CD14-positive monocyte (primary cell): ENCODE measurements around the gene LRRTM4. TPM values are rescaled to one million over a fixed set of nuclear protein-coding genes. Genes with fewer than 3 reads are reported as not detected.

ENCODE experiments used
- DNase-seq, 3 donors: peaks; one replicate each; pipeline ENCODE4 v3.0.0-alpha.2; 2011 to 2022
- H2AFZ ChIP-seq: 2 replicates; pipeline ENCODE4 v1.6.0; 2012; ENCODE audit warnings: mild to moderate bottlenecking, low read depth, low read length, inconsistent platforms; ENCODE audit not compliant: insufficient read depth, poor library complexity, severe bottlenecking
- H3K27ac ChIP-seq, 2 donors: 1 replicate in 1 of 2; 2 replicates in 1 of 2; pipeline ENCODE4 v1.5.1; 2012 to 2013; ENCODE audit warnings: low read length in 2 of 2, control low read depth in 1 of 2, inconsistent platforms in 1 of 2, low read depth in 1 of 2, mild to moderate bottlenecking in 1 of 2
- H3K27me3 ChIP-seq, 2 donors: one replicate each; pipeline versions ENCODE4 v1.6.0 to v1.6.1; 2011 to 2013; ENCODE audit warnings: low read length in 2 of 2; ENCODE audit not compliant: control insufficient read depth in 2 of 2, insufficient read depth in 2 of 2
- H3K36me3 ChIP-seq, 2 donors: replicated peaks in 1 of 2; 1 replicate in 1 of 2; 2 replicates in 1 of 2; pipeline versions ENCODE4 v1.5.1 to v1.6.1; 2012 to 2013; ENCODE audit warnings: low read length in 2 of 2, control low read depth in 1 of 2, inconsistent platforms in 1 of 2, mild to moderate bottlenecking in 1 of 2; ENCODE audit not compliant: insufficient read depth in 2 of 2, control insufficient read depth in 1 of 2
- H3K4me1 ChIP-seq, 2 donors: 1 replicate in 1 of 2; 2 replicates in 1 of 2; pipeline versions ENCODE4 v1.5.1 to v1.6.1; 2012 to 2013; ENCODE audit warnings: low read length in 2 of 2, control low read depth in 1 of 2, inconsistent platforms in 1 of 2, mild to moderate bottlenecking in 1 of 2, moderate library complexity in 1 of 2; ENCODE audit not compliant: insufficient read depth in 2 of 2, control insufficient read depth in 1 of 2
- H3K4me2 ChIP-seq: replicated peaks from 2 replicates; pipeline ENCODE3; 2012; ENCODE audit warnings: low read length, moderate library complexity, mild to moderate bottlenecking; ENCODE audit not compliant: poor library complexity, severe bottlenecking; ENCODE audit errors: extremely low read depth
- H3K4me3 ChIP-seq, 3 experiments: fragments of 200-600 bp in 1 of 3; sonication (generic) in 1 of 3; replicated peaks in 1 of 3; 1 replicate in 2 of 3; 2 replicates in 1 of 3; pipeline ENCODE4 v1.5.1; 2011 to 2013; ENCODE audit warnings: low read length in 3 of 3, mild to moderate bottlenecking in 3 of 3, control low read depth in 2 of 3, low read depth in 2 of 3, inconsistent platforms in 1 of 3, moderate library complexity in 1 of 3
- H3K79me2 ChIP-seq: 2 replicates; pipeline ENCODE4 v1.6.0; 2012; ENCODE audit warnings: mild to moderate bottlenecking, control low read depth, inconsistent platforms, low read length, moderate library complexity; ENCODE audit not compliant: insufficient read depth
- H3K9ac ChIP-seq: 2 replicates; pipeline ENCODE4 v1.6.0; 2017; ENCODE audit warnings: low read length, mild to moderate bottlenecking; ENCODE audit not compliant: insufficient read depth, poor library complexity, severe bottlenecking
- H3K9me3 ChIP-seq, 2 donors: replicated peaks in 1 of 2; 1 replicate in 1 of 2; 2 replicates in 1 of 2; pipeline versions ENCODE4 v1.5.1 to v1.6.1; 2012 to 2013; ENCODE audit warnings: low read length in 2 of 2, control low read depth in 1 of 2; ENCODE audit not compliant: control insufficient read depth in 1 of 2, insufficient read depth in 1 of 2
- H4K20me1 ChIP-seq: 2 replicates; pipeline ENCODE4 v1.6.0; 2012; ENCODE audit warnings: mild to moderate bottlenecking, low read length, control low read depth, moderate library complexity; ENCODE audit not compliant: insufficient read depth
- H3K27ac Mint-ChIP-seq, 7 donors: one replicate each; pipeline ENCODE4 v1.8.0; 2020; ENCODE audit warnings: mild to moderate bottlenecking in 7 of 7, mixed read lengths in 7 of 7, moderate library complexity in 6 of 7, inconsistent platforms in 2 of 7
- H3K27me3 Mint-ChIP-seq, 3 donors: one replicate each; pipeline ENCODE4 v1.8.0; 2021 to 2022; ENCODE audit warnings: low read depth in 3 of 3, mild to moderate bottlenecking in 3 of 3, mixed read lengths in 3 of 3, moderate library complexity in 3 of 3, inconsistent platforms in 1 of 3
- H3K36me3 Mint-ChIP-seq, 2 donors: one replicate each; pipeline ENCODE4 v1.8.0; 2020; ENCODE audit warnings: mixed read lengths in 2 of 2, inconsistent platforms in 1 of 2, mild to moderate bottlenecking in 1 of 2
- H3K4me1 Mint-ChIP-seq: one replicate; pipeline ENCODE4 v1.8.0; 2020; ENCODE audit warnings: mild to moderate bottlenecking, mixed read lengths
- H3K4me3 Mint-ChIP-seq, 2 donors: one replicate each; pipeline ENCODE4 v1.8.0; 2020; ENCODE audit warnings: mild to moderate bottlenecking in 2 of 2, mixed read lengths in 2 of 2, moderate library complexity in 1 of 2
- H3K9me3 Mint-ChIP-seq, 7 donors: one replicate each; pipeline ENCODE4 v1.8.0; 2020 to 2022; ENCODE audit warnings: mixed read lengths in 7 of 7, mild to moderate bottlenecking in 6 of 7, moderate library complexity in 6 of 7, inconsistent platforms in 2 of 7
- CTCF ChIP-seq: fragments of 200-600 bp; IDR thresholded peaks from one replicate; pipeline ENCODE4 v1.8.0; 2022; ENCODE audit warnings: antibody characterized with exemption, mild to moderate bottlenecking
- WGBS: methylation state at CpG from one replicate; pipeline ENCODE4 v1.1.5; 2013; ENCODE audit warnings: missing lambda C conversion rate; ENCODE audit not compliant: insufficient coverage; 5-methylcytosine and 5-hydroxymethylcytosine counted together
- intact Hi-C, 2 donors: fragments of 100-400 bp; cut with micrococcal nuclease; formaldehyde crosslinking; loops; one replicate each; pipeline versions ENCODE4 v1.15.0 to v1.15.1; 2023
- polyA plus RNA-seq, 3 donors: library from polyadenylated mRNA; depleted of rRNA in 1 of 3; unstranded in 2 of 3; stranded (reverse) in 1 of 3; fragments of 300-500 nt in 2 of 3; fragments of >200 nt in 1 of 3; fragmentation: Illumina TruSeq in 2 of 3; gene quantifications; 1 replicate in 2 of 3; 2 replicates in 1 of 3; pipeline ENCODE4 v1.2.3, GENCODE V29; 2012 to 2021

The LRRTM4 gene
- polyA plus RNA-seq, 3 donors: not detected

GRCh38 chr2:77421971-77422370 is 100.2 kb downstream of the LRRTM4 start:
- H3K9me3 Mint-ChIP-seq: peaks cover 0 to 10% (median 2%) of the 10 kb centered on the region in 7 donors

GRCh38 chr2:77418537-77418936 is 103.6 kb downstream of the LRRTM4 start:
- Histone ChIP-seq H2AFZ (no peak overlapping the region), H3K27me3 (no peaks in the 10 kb centered on the region), H3K79me2 (no peaks in the 10 kb centered on the region), H3K9me3 (no peaks in the 10 kb centered on the region), H3K27ac (no peak overlapping the region), H3K4me2 (no peak overlapping the region), H3K9ac (no peak overlapping the region), H3K4me1 (no peaks in the 10 kb centered on the region), H3K36me3 (no peaks in the 10 kb centered on the region), H4K20me1 (no peaks in the 10 kb centered on the region), H3K4me3 (no peak overlapping the region)
- 58% methylated on average over 1 of the region's 1 CpG for WGBS
- no peaks in the 10 kb centered on the region for H3K36me3 Mint-ChIP-seq
- H3K27me3 Mint-ChIP-seq: no peaks in the 10 kb centered on the region
- no peak overlapping the region for H3K4me3 Mint-ChIP-seq
- DNase-seq: no peak
- no peak overlapping the region for H3K27ac Mint-ChIP-seq
- no peaks in the 10 kb centered on the region for H3K4me1 Mint-ChIP-seq
- no peak for TF ChIP-seq CTCF
- intact Hi-C loops: no loop called here
- H3K9me3 Mint-ChIP-seq: peaks cover 0 to 10% (median 1%) of the 10 kb centered on the region in 7 donors

More at GRCh38 chr2:77421971-77422370, 100.2 kb downstream of the LRRTM4 start:
- Mint-ChIP-seq H3K27ac (no peak overlapping the region), H3K4me1 (no peaks in the 10 kb centered on the region), H3K36me3 (no peaks in the 10 kb centered on the region), H3K4me3 (no peak overlapping the region), H3K27me3 (no peaks in the 10 kb centered on the region)
- Histone ChIP-seq H3K9ac (no peak overlapping the region), H3K27me3 (no peaks in the 10 kb centered on the region), H2AFZ (no peak overlapping the region), H3K4me3 (no peak overlapping the region), H3K27ac (no peak overlapping the region), H3K4me1 (no peaks in the 10 kb centered on the region), H4K20me1 (no peaks in the 10 kb centered on the region), H3K9me3 (no peaks in the 10 kb centered on the region), H3K79me2 (no peaks in the 10 kb centered on the region), H3K4me2 (no peak overlapping the region), H3K36me3 (no peaks in the 10 kb centered on the region)
- no peak for DNase-seq
- intact Hi-C loops: no loop called here
- TF ChIP-seq CTCF: no peak
- no CpG with 5 or more reads among the region's 4 CpGs for WGBS
